HT-29 (cell line): ENCODE results near the gene NUP88. TPM values are rescaled to one million over a fixed set of nuclear protein-coding genes. Genes with fewer than 3 reads are reported as not detected.
"Not testable (repeated sequence)": the region's sequence is repeated elsewhere in the genome, so short reads cannot be mapped to it uniquely, and the experiment has no call there.

Experiments
- DNase-seq: peaks from one replicate; pipeline ENCODE4 v3.0.0-alpha.2; 2015; ENCODE audit warnings: low spot score
- total RNA-seq: library from RNA; depleted of rRNA; stranded (reverse); fragments of >200 nt; shearing (Covaris generic); gene quantifications from 2 replicates; pipeline ENCODE4 v1.2.3, GENCODE V29; 2014; rRNA removed

The NUP88 gene
- total RNA-seq, result 61.1 and 62.4 TPM in 2 replicates

GRCh38 chr17:5419356-5419958, at the start of gene NUP88:
TSS of gene NUP88 (minus strand) at chr17:5419662. CDS start at chr17:5419650, 12 bp downstream.
- DNase-seq, result peak; percentile 94

GRCh38 chr17:5468075-5468473, 48.6 kb upstream of the NUP88 start:
- no peak for DNase-seq

- peak; percentile 5 for DNase-seq
Observed at GRCh38 chr17:5467416-5467815, 48.0 kb upstream of the NUP88 start.

- no peak for DNase-seq
Observed at GRCh38 chr17:5466295-5466694, 46.8 kb upstream of the NUP88 start.

- no peak for DNase-seq
Observed at GRCh38 chr17:5464717-5465507, 45.5 kb upstream of the NUP88 start.

- DNase-seq, result no peak
Observed at GRCh38 chr17:5446786-5447185, 27.3 kb upstream of the NUP88 start.

- no peak for DNase-seq
Observed at GRCh38 chr17:5444209-5444608, 24.7 kb upstream of the NUP88 start.

- no peak for DNase-seq
Observed at GRCh38 chr17:5443728-5444127, 24.3 kb upstream of the NUP88 start.

GRCh38 chr17:5439446-5439764, 19.9 kb upstream of the NUP88 start:
- no peak for DNase-seq

- peak; percentile 91 for DNase-seq
Observed at GRCh38 chr17:5438716-5439445, 19.4 kb upstream of the NUP88 start, which contains the start of gene C1QBP. TSS of gene C1QBP (minus strand) at chr17:5439155. CDS start at chr17:5439073, 82 bp downstream.

GRCh38 chr17:5437721-5438317, 18.4 kb upstream of the NUP88 start:
- no peak for DNase-seq

GRCh38 chr17:5435781-5436315, 16.4 kb upstream of the NUP88 start:
- DNase-seq, result not testable (repeated sequence)

- DNase-seq, result no peak
Observed at GRCh38 chr17:5434984-5435383, 15.5 kb upstream of the NUP88 start.

GRCh38 chr17:5431949-5432556, 12.6 kb upstream of the NUP88 start:
- no peak for DNase-seq

GRCh38 chr17:5431234-5431633, 11.8 kb upstream of the NUP88 start:
- DNase-seq, result not testable (repeated sequence)

GRCh38 chr17:5430413-5430999, 11.0 kb upstream of the NUP88 start:
- DNase-seq, result no peak

GRCh38 chr17:5429191-5429887, 9.9 kb upstream of the NUP88 start:
- DNase-seq, result no peak

- no peak for DNase-seq
Observed at GRCh38 chr17:5425826-5426225, 6.4 kb upstream of the NUP88 start.

GRCh38 chr17:5424909-5425308, 5.4 kb upstream of the NUP88 start:
- no peak for DNase-seq

GRCh38 chr17:5422505-5422904, 3.0 kb upstream of the NUP88 start:
- no peak for DNase-seq
